T-helper 1 cell treated with Interleukin-12 subunit alpha and Interleukin-12 subunit beta and Interleukin-4 antibody, amounts not matched to agents 30 μg/mL and 1 μg/mL, for 36 hours (primary cell): ENCODE data around the gene AQP9.

Source experiments
- H3K27ac Mint-ChIP-seq: one replicate; pipeline ENCODE4 v1.8.0; 2021; ENCODE audit warnings: mild to moderate bottlenecking, mixed read lengths
- H3K27me3 Mint-ChIP-seq: one replicate; pipeline ENCODE4 v1.8.0; 2021; ENCODE audit warnings: low read depth, mixed read lengths
- H3K36me3 Mint-ChIP-seq: one replicate; pipeline ENCODE4 v1.8.0; 2021; ENCODE audit warnings: low read depth, mixed read lengths
- H3K4me1 Mint-ChIP-seq: one replicate; pipeline ENCODE4 v1.8.0; 2021; ENCODE audit warnings: low read depth, mixed read lengths
- H3K4me3 Mint-ChIP-seq: one replicate; pipeline ENCODE4 v1.8.0; 2021; ENCODE audit warnings: mild to moderate bottlenecking, moderate library complexity, mixed read lengths
- H3K9me3 Mint-ChIP-seq: one replicate; pipeline ENCODE4 v1.8.0; 2021; ENCODE audit warnings: mixed read lengths

The AQP9 gene

GRCh38 chr15:58124585-58124984 is 13.6 kb upstream of the AQP9 start:
- H3K36me3 Mint-ChIP-seq = no peaks in the 10 kb centered on the region
- no peak overlapping the region for H3K4me3 Mint-ChIP-seq
- H3K27ac Mint-ChIP-seq = no peak overlapping the region
- H3K9me3 Mint-ChIP-seq = peaks cover 7% of the 10 kb centered on the region
- H3K4me1 Mint-ChIP-seq = no peaks in the 10 kb centered on the region
- H3K27me3 Mint-ChIP-seq = peaks cover 15% of the 10 kb centered on the region

- H3K27me3 Mint-ChIP-seq = peaks cover 11% of the 10 kb centered on the region
- no peaks in the 10 kb centered on the region for H3K36me3 Mint-ChIP-seq
- H3K9me3 Mint-ChIP-seq = peaks cover 7% of the 10 kb centered on the region
- H3K4me1 Mint-ChIP-seq = no peaks in the 10 kb centered on the region
- H3K4me3 Mint-ChIP-seq = no peak overlapping the region
- no peak overlapping the region for H3K27ac Mint-ChIP-seq
These were observed 12.8 kb upstream of the AQP9 start for GRCh38 chr15:58125333-58125732.

- H3K4me3 Mint-ChIP-seq = no peak overlapping the region
- no peaks in the 10 kb centered on the region for H3K9me3 Mint-ChIP-seq
- no peak overlapping the region for H3K27ac Mint-ChIP-seq
- peaks cover 14% of the 10 kb centered on the region for H3K27me3 Mint-ChIP-seq
- H3K36me3 Mint-ChIP-seq = no peaks in the 10 kb centered on the region
- no peaks in the 10 kb centered on the region for H3K4me1 Mint-ChIP-seq
These were observed 3.3 kb upstream of the AQP9 start for GRCh38 chr15:58134886-58135285.

- Mint-ChIP-seq H3K9me3 (no peaks in the 10 kb centered on the region), H3K36me3 (no peaks in the 10 kb centered on the region), H3K4me1 (no peaks in the 10 kb centered on the region), H3K27ac (no peak overlapping the region), H3K27me3 (peaks cover 14% of the 10 kb centered on the region), H3K4me3 (no peak overlapping the region)
These were observed 2.5 kb upstream of the AQP9 start for GRCh38 chr15:58135511-58136174.

GRCh38 chr15:58136731-58137130 is 1.4 kb upstream of the AQP9 start:
- Mint-ChIP-seq H3K4me3 (no peak overlapping the region), H3K4me1 (no peaks in the 10 kb centered on the region), H3K9me3 (no peaks in the 10 kb centered on the region), H3K36me3 (no peaks in the 10 kb centered on the region), H3K27ac (no peak overlapping the region), H3K27me3 (peaks cover 24% of the 10 kb centered on the region)

GRCh38 chr15:58137686-58138085 is 495 bp upstream of the AQP9 start:
- no peaks in the 10 kb centered on the region for H3K4me1 Mint-ChIP-seq
- no peaks in the 10 kb centered on the region for H3K9me3 Mint-ChIP-seq
- no peak overlapping the region for H3K27ac Mint-ChIP-seq
- H3K27me3 Mint-ChIP-seq = peaks cover 26% of the 10 kb centered on the region
- H3K4me3 Mint-ChIP-seq = no peak overlapping the region
- H3K36me3 Mint-ChIP-seq = no peaks in the 10 kb centered on the region

- no peaks in the 10 kb centered on the region for H3K36me3 Mint-ChIP-seq
- no peaks in the 10 kb centered on the region for H3K4me1 Mint-ChIP-seq
- H3K27me3 Mint-ChIP-seq = peaks cover 28% of the 10 kb centered on the region
- H3K4me3 Mint-ChIP-seq = no peak overlapping the region
- no peaks in the 10 kb centered on the region for H3K9me3 Mint-ChIP-seq
- no peak overlapping the region for H3K27ac Mint-ChIP-seq
These were observed 1.3 kb downstream of the AQP9 start for GRCh38 chr15:58139276-58139988.

- Mint-ChIP-seq H3K4me1 (no peaks in the 10 kb centered on the region), H3K4me3 (no peak overlapping the region), H3K27me3 (peaks cover 24% of the 10 kb centered on the region), H3K27ac (no peak overlapping the region), H3K36me3 (no peaks in the 10 kb centered on the region), H3K9me3 (no peaks in the 10 kb centered on the region)
These were observed 1.9 kb downstream of the AQP9 start for GRCh38 chr15:58139989-58140522.

- H3K9me3 Mint-ChIP-seq = no peaks in the 10 kb centered on the region
- H3K4me1 Mint-ChIP-seq = no peaks in the 10 kb centered on the region
- no peak overlapping the region for H3K4me3 Mint-ChIP-seq
- H3K27ac Mint-ChIP-seq = no peak overlapping the region
- H3K36me3 Mint-ChIP-seq = no peaks in the 10 kb centered on the region
- H3K27me3 Mint-ChIP-seq = peaks cover 30% of the 10 kb centered on the region
These were observed 3.7 kb downstream of the AQP9 start for GRCh38 chr15:58141894-58142293.

- H3K9me3 Mint-ChIP-seq = no peaks in the 10 kb centered on the region
These were observed 4.8 kb downstream of the AQP9 start for GRCh38 chr15:58142827-58143461.

GRCh38 chr15:58145606-58146005 is 7.4 kb downstream of the AQP9 start:
- Mint-ChIP-seq H3K27ac (no peak overlapping the region), H3K4me1 (no peaks in the 10 kb centered on the region), H3K9me3 (no peaks in the 10 kb centered on the region), H3K4me3 (no peak overlapping the region), H3K27me3 (peaks cover 30% of the 10 kb centered on the region), H3K36me3 (no peaks in the 10 kb centered on the region)

More at GRCh38 chr15:58142827-58143461, 4.8 kb downstream of the AQP9 start:
- Mint-ChIP-seq H3K36me3 (no peaks in the 10 kb centered on the region), H3K4me3 (no peak overlapping the region), H3K4me1 (no peaks in the 10 kb centered on the region), H3K27ac (no peak overlapping the region), H3K27me3 (peaks cover 30% of the 10 kb centered on the region)

- H3K4me1 Mint-ChIP-seq = no peaks in the 10 kb centered on the region
- H3K27ac Mint-ChIP-seq = no peak overlapping the region
- no peak overlapping the region for H3K4me3 Mint-ChIP-seq
- H3K9me3 Mint-ChIP-seq = no peaks in the 10 kb centered on the region
- H3K27me3 Mint-ChIP-seq = peaks cover 25% of the 10 kb centered on the region
- no peaks in the 10 kb centered on the region for H3K36me3 Mint-ChIP-seq
These were observed 8.0 kb downstream of the AQP9 start for GRCh38 chr15:58146211-58146610.

GRCh38 chr15:58146749-58147148 is 8.6 kb downstream of the AQP9 start:
- Mint-ChIP-seq H3K4me1 (no peaks in the 10 kb centered on the region), H3K9me3 (no peaks in the 10 kb centered on the region), H3K27ac (no peak overlapping the region), H3K4me3 (no peak overlapping the region), H3K36me3 (no peaks in the 10 kb centered on the region), H3K27me3 (peaks cover 20% of the 10 kb centered on the region)

GRCh38 chr15:58147171-58147611 is 9.0 kb downstream of the AQP9 start:
- no peak overlapping the region for H3K27ac Mint-ChIP-seq
- peaks cover 16% of the 10 kb centered on the region for H3K27me3 Mint-ChIP-seq
- no peak overlapping the region for H3K4me3 Mint-ChIP-seq
- no peaks in the 10 kb centered on the region for H3K4me1 Mint-ChIP-seq
- no peaks in the 10 kb centered on the region for H3K36me3 Mint-ChIP-seq
- no peaks in the 10 kb centered on the region for H3K9me3 Mint-ChIP-seq

GRCh38 chr15:58148120-58148519 is 9.9 kb downstream of the AQP9 start:
- Mint-ChIP-seq H3K27me3 (peaks cover 11% of the 10 kb centered on the region), H3K27ac (no peak overlapping the region), H3K36me3 (no peaks in the 10 kb centered on the region), H3K9me3 (no peaks in the 10 kb centered on the region), H3K4me3 (no peak overlapping the region), H3K4me1 (no peaks in the 10 kb centered on the region)
